Lower lobe of right lung (tissue), 2 donors: ENCODE results near the gene CGREF1. TPM values are rescaled to one million over a fixed set of nuclear protein-coding genes. Genes with fewer than 3 reads are reported as not detected.

Source experiments
- ATAC-seq, 2 donors: fragments of 200-7000 bp; cut with Tn5 transposase; one replicate each; pipeline ENCODE4 v1.9.1; 2020 to 2022; ENCODE audit warnings: mild to moderate bottlenecking in 2 of 2, moderate library complexity in 2 of 2
- DNase-seq: peaks from one replicate; pipeline ENCODE4 v3.0.0-alpha.2; 2020
- H3K27ac ChIP-seq: fragments of 200-600 bp; one replicate; pipeline ENCODE4 v1.8.0; 2022
- H3K27me3 ChIP-seq: fragments of 200-600 bp; one replicate; pipeline ENCODE4 v1.8.0; 2022; ENCODE audit warnings: low read depth
- H3K36me3 ChIP-seq: fragments of 200-600 bp; one replicate; pipeline ENCODE4 v1.8.0; 2022; ENCODE audit warnings: mild to moderate bottlenecking
- H3K4me1 ChIP-seq: fragments of 200-600 bp; one replicate; pipeline ENCODE4 v1.8.0; 2022
- H3K4me3 ChIP-seq: fragments of 200-600 bp; one replicate; pipeline ENCODE4 v1.8.0; 2022; ENCODE audit warnings: mild to moderate bottlenecking
- H3K9me3 ChIP-seq: fragments of 200-600 bp; one replicate; pipeline ENCODE4 v1.8.0; 2022
- intact Hi-C: fragments of 100-400 bp; cut with DNase I; formaldehyde crosslinking; loops from one replicate; pipeline ENCODE4 v1.11.0; 2022
- total RNA-seq: library from RNA; stranded (reverse); fragmentation: NEBNext Ultra II Directional; extraction: Animal tissue kit (Norgen Biotek cat#: 25700); gene quantifications from one replicate; pipeline ENCODE4 v1.2.1, GENCODE V29; 2021
- TF ChIP-seq, protein P1 (sequence below): fragments of 200-600 bp; IDR thresholded peaks from one replicate; pipeline ENCODE4 v1.8.0; 2022; ENCODE audit warnings: antibody characterized with exemption, mild to moderate bottlenecking
- donor health status: DM: no; HTN: yes; CAD: no; lungs with severe emphysema.

The CGREF1 gene
- total RNA-seq, 1 donor from 2014 or later = 0.74 TPM

DNA sequence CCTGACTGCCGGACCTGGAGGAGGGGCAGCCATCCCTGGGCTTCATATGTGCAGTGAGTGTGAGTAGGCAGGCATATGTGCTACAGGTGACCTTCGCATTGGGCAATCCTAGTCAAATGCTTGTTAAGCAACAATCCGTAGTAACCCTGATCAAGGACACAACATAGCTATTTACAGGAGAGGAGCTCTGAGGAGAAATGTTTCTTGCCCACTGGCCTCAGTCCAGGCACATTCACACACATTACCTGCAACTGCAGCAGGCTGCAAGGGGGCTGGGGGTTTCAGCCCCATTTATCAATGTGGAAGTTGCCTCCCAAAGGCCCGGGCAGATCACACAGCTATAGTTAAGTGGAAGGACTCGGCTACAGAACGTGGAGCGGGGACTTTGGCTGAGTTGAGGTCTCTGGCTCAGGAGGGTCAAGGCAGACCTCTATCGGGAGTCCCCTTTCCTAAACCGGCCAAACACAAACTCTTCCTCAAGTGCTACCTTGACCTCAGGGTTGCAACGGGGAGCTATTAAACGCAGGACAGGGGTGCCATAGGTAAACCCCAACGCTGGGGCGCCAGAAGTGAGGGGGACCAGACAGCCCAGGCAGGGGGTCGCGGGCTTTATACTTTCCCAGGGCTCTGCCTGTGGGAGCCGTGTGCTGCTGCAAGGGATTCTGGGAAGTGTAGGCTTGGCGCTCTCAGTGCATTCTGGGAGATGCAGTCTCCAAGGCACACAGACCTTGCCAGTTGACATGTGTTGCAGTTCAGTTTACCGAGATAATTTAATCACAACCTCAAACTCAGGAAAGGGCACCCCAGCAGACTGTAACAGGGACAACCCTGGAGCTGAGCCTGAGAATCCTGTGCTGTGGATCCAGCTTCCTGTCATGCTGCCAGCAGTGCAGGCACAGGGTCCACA, 22.9 kb downstream of the CGREF1 start:
- Histone ChIP-seq H3K4me3 (peak overlapping the region; percentile 48), H3K36me3 (no peaks in the 10 kb centered on the region), H3K9me3 (no peaks in the 10 kb centered on the region), H3K27me3 (no peaks in the 10 kb centered on the region), H3K27ac (peak overlapping the region; percentile 1), H3K4me1 (peaks cover 16% of the 10 kb centered on the region)
- ATAC-seq (peak; percentile 79 to 91), DNase-seq (peak; percentile 67)
- intact Hi-C loops = no loop called here
- TF ChIP-seq, protein P1, sequence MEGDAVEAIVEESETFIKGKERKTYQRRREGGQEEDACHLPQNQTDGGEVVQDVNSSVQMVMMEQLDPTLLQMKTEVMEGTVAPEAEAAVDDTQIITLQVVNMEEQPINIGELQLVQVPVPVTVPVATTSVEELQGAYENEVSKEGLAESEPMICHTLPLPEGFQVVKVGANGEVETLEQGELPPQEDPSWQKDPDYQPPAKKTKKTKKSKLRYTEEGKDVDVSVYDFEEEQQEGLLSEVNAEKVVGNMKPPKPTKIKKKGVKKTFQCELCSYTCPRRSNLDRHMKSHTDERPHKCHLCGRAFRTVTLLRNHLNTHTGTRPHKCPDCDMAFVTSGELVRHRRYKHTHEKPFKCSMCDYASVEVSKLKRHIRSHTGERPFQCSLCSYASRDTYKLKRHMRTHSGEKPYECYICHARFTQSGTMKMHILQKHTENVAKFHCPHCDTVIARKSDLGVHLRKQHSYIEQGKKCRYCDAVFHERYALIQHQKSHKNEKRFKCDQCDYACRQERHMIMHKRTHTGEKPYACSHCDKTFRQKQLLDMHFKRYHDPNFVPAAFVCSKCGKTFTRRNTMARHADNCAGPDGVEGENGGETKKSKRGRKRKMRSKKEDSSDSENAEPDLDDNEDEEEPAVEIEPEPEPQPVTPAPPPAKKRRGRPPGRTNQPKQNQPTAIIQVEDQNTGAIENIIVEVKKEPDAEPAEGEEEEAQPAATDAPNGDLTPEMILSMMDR = no peak

DNA sequence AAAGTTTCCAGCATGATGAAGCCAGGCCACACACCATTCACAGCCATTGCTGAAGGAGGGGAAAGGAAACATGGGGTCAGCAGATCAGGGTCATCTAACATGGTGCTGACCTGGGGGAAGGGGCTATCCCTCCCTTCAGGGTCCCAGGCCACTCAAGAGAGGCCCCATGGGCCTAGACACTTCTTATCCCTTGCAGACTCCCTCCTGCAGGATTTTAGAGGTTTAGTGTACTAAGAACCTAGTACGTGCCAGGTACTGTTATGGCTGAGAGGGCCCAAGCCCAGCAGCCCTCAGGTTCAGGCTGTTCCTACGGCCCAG, 23.5 kb downstream of the CGREF1 start:
- Histone ChIP-seq H3K4me3 (no peak overlapping the region), H3K27ac (no peak overlapping the region), H3K9me3 (no peaks in the 10 kb centered on the region), H3K4me1 (peaks cover 16% of the 10 kb centered on the region), H3K36me3 (no peaks in the 10 kb centered on the region), H3K27me3 (no peaks in the 10 kb centered on the region)
- TF ChIP-seq, protein P1 = no peak
- ATAC-seq (no peak), DNase-seq (no peak)
- intact Hi-C loops = no loop called here

DNA sequence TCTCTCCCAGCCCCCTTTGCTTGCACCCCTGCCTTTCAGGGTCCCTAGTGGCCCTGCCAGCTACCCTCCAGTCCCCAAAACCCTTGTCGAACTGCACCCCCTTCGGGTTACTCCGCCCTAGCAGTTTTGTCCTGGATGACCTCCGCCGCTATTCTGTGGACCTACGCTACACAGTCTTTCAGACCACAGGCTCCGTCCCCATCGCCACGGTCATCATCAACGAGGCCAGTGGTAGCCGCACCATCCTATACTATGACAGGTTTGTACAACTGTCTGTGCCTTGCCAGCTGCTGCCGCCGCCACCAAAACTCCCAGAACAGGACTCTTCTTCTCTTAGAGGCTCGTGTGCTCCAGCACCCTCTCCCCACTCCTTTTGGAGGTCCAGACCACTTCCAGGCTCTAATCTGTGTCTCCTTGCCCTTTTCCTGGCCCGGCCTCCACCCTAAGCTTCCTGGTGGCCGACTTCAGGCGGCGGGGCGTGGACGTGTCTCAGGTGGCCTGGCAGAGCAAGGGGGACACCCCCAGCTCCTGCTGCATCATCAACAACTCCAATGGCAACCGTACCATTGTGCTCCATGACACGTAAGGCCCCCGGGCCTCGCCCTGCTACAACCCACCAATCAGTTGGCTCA, 24.5 kb downstream of the CGREF1 start:
- Histone ChIP-seq H3K27ac (no peak overlapping the region), H3K4me1 (peaks cover 16% of the 10 kb centered on the region), H3K36me3 (no peaks in the 10 kb centered on the region), H3K27me3 (no peaks in the 10 kb centered on the region), H3K4me3 (no peak overlapping the region), H3K9me3 (no peaks in the 10 kb centered on the region)
- intact Hi-C loops = no loop called here
- DNase-seq (no peak), ATAC-seq (no peak)
- TF ChIP-seq, protein P1 = no peak

DNA sequence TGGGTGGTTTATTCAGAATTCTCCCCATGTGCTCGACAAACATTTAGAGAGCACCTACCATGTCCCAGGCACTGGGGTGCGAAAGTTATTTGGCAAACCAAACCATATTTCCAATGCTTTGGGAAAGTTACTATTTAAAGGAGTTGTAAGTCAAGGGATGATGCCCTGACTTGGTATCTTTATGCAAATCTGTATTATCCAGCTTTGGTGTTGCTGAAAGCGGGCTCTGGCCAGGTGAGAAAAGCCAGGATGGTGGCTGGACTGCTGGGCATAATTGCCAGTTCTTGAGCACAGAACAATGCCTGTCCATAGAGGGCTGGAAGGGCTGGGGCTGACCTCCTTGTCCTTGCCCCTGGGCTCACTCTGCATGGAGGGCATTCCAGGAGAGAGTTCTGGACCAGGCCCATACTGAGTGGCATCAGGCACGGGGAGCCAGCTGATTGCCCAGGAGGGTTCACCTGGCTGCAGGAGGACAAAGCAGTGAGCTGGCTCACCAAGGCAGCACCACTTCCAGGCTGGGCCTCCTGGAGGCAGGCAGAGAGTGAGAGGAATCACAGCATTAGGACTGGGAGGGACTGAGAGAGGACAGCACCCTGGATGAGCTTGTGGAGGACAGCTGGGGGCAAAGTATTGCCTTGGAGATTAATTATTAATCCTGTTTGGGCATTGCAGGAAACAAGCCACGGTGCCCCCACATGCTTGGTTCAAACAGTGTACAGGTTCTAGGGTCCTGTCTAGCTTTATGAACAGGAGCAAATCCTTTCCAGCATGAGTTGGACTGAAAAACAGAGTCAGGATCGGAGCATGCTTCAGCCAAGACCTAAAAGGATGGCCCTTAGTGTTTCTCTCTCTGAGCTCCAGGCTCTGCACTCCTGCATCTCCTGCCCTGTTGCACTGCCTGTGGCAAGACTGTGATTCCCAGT, 25.2 kb downstream of the CGREF1 start:
- intact Hi-C loops = no loop called here
- Histone ChIP-seq H3K27me3 (no peaks in the 10 kb centered on the region), H3K9me3 (no peaks in the 10 kb centered on the region), H3K4me3 (no peak overlapping the region), H3K4me1 (peaks cover 16% of the 10 kb centered on the region), H3K36me3 (no peaks in the 10 kb centered on the region), H3K27ac (no peak overlapping the region)
- TF ChIP-seq, protein P1 = no peak
- no peak for DNase-seq
- no peak for ATAC-seq

DNA sequence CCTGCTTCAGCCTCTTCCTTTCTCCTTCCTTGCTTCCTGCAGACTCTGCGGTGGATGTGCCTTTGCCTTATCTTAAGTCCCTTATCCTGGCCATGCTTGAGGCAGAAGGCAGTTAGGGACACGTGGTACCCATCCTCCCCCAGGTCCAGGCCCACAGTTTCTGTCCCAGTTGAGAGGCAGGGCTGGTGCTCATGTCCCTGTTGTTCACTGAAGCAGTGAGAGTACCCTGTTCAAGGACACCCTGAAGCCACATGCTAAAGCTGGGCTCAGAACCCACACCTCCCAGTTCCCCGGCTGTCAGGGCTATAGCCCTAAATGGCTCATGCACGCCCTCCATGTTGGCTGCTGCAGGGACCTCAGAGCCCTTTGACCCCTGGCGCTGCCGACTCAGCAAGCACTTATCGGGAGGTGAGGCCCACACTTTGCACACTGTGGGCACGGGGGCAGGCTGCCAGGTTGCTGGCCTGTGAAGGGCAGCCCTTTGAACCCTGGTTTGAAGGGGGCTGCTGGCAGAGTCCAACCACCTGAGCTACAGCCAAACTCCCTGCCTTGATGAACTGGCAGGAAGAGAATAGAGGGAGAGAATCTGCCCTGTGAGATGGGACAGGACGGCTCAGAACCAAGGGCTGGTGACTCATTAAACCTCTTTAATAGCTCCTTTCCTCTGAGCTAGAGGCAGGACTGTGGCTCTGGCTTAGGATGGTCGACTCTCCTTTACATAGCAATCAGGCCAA, 26.1 kb downstream of the CGREF1 start:
- DNase-seq = no peak
- H3K4me3 ChIP-seq = no peak overlapping the region
- H3K36me3 ChIP-seq = no peaks in the 10 kb centered on the region

More for the DNA sequence above, 26.1 kb downstream of the CGREF1 start:
- H3K27ac ChIP-seq = no peak overlapping the region
- no peaks in the 10 kb centered on the region for H3K27me3 ChIP-seq
- TF ChIP-seq, protein P1 = no peak
- no peak for ATAC-seq
- intact Hi-C loops = no loop called here
- H3K9me3 ChIP-seq = no peaks in the 10 kb centered on the region
- H3K4me1 ChIP-seq = peaks cover 16% of the 10 kb centered on the region
